GM12878 (cell line): ENCODE measurements around the gene ANO1.

ENCODE experiments used
- CTCF ChIP-seq, 3 experiments: IDR thresholded peaks in 2 of 3; conservative IDR thresholded peaks in 1 of 3; 2 replicates each; pipeline ENCODE4 v1.5.1; 2011; ENCODE audit warnings: low read depth in 3 of 3, low read length in 3 of 3, mild to moderate bottlenecking in 3 of 3, control low read depth in 2 of 3, moderate library complexity in 2 of 3, inconsistent platforms in 1 of 3, mixed read lengths in 1 of 3; ENCODE audit not compliant: control insufficient read depth in 2 of 3, insufficient read depth in 1 of 3; ENCODE audit errors: extremely low read depth in 1 of 3
- MXI1 ChIP-seq: fragments of 150-350 bp; IDR thresholded peaks from 2 replicates; pipeline ENCODE4 v1.6.1; 2011; ENCODE audit warnings: low read depth, mild to moderate bottlenecking, inconsistent platforms, low read length, improper control_type of control experiment
- MYC ChIP-seq: IDR thresholded peaks from 2 replicates; pipeline ENCODE4 v1.6.1; 2011; ENCODE audit warnings: mild to moderate bottlenecking, low read length, moderate library complexity, inconsistent platforms; ENCODE audit not compliant: insufficient read depth, insufficient replicate concordance, insufficient read length, severe bottlenecking
- NKRF ChIP-seq: fragments of 450-650 bp; conservative IDR thresholded peaks from 2 replicates; pipeline ENCODE4 v1.6.1; 2017; ENCODE audit warnings: mild to moderate bottlenecking, moderate library complexity
- POLR2A ChIP-seq: IDR thresholded peaks from 2 replicates; pipeline ENCODE4 v1.6.1; 2011; ENCODE audit warnings: low read depth, mild to moderate bottlenecking, low read length
- POLR2AphosphoS5 ChIP-seq: IDR thresholded peaks from 2 replicates; pipeline ENCODE4 v1.6.1; 2011; ENCODE audit warnings: mild to moderate bottlenecking, low read length, inconsistent platforms
- SIX5 ChIP-seq: IDR thresholded peaks from 2 replicates; pipeline ENCODE4 v1.6.1; 2011; ENCODE audit warnings: mild to moderate bottlenecking, low read depth, low read length, moderate library complexity; ENCODE audit not compliant: severe bottlenecking
- SMC3 ChIP-seq: IDR thresholded peaks from 2 replicates; pipeline ENCODE4 v1.6.1; 2011; ENCODE audit warnings: low read length, improper control_type of control experiment, borderline replicate concordance
- TCF7 ChIP-seq: IDR thresholded peaks from 2 replicates; pipeline ENCODE4 v1.6.1; 2014; ENCODE audit warnings: antibody characterized with exemption, borderline replicate concordance
- ZNF24 ChIP-seq: fragments of 450-650 bp; IDR thresholded peaks from 2 replicates; pipeline ENCODE4 v1.6.1; 2017; ENCODE audit warnings: antibody characterized with exemption, mild to moderate bottlenecking

GRCh38 chr11:70109006-70109405, 30.9 kb downstream of the ANO1 start:
- no peak for TF ChIP-seq ZNF24
- TF ChIP-seq MXI1, result no peak
- TF ChIP-seq CTCF (IDR thresholded peaks at IDR 0.05 in 2 of 3, conservative IDR thresholded peaks at IDR 0.05 in 1 of 3; ENCODE audit: control insufficient read depth in 2 of 3, extremely low read depth in 1 of 3, insufficient read depth in 1 of 3, low read depth in 3 of 3, low read length in 3 of 3), result no peak
- no peak for TF ChIP-seq NKRF
- no peak for TF ChIP-seq TCF7
- TF ChIP-seq POLR2AphosphoS5, result no peak
- TF ChIP-seq SMC3, result no peak
- TF ChIP-seq POLR2A, result no peak
- TF ChIP-seq SIX5, result no peak
- TF ChIP-seq MYC, result no peak
